ENCODE results near the gene CHD9. TPM values are rescaled to one million over a fixed set of nuclear protein-coding genes. Genes with fewer than 3 reads are reported as not detected.

Gene CHD9
- total RNA-seq, 3 donors from 2014 or later: 65.4 to 95.9 (median 86.6) TPM

DNA sequence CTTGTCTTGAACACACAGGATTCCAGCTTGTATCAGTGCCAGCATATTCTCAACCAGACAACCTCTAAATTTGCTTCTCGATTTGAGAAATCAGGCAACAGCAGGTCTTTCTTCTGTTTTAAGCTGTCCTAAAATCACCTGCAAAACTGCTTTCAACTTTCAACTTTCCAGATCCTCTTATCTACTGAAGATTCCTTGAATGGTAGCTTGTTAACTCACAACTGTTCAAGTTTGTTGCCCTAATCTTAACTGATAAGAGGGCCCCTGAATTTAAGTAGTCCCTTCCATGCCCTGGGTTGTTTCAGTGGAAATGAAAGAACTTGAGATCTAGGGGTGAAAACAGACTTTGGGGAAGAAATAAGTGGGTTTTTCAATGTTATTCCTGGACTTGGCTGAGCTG, 57.2 kb downstream of the CHD9 start:
- intact Hi-C loops (cut with DNase I, micrococcal nuclease): no loop called here
- no peak for TF ChIP-seq CTCF (IDR thresholded peaks at IDR 0.05)
- Histone ChIP-seq H3K36me3 (ENCODE audit: low read depth) (no peaks in the 10 kb centered on the region), H3K4me1 (ENCODE audit: low read depth) (no peaks in the 10 kb centered on the region), H3K4me3 (no peak overlapping the region), H3K9me3 (no peaks in the 10 kb centered on the region)
- DNase-seq (no peak), ATAC-seq (no peak)

- H3K9me3 ChIP-seq: no peaks in the 10 kb centered on the region
- no peak overlapping the region for H3K4me3 ChIP-seq
- no peaks in the 10 kb centered on the region for H3K4me1 ChIP-seq (ENCODE audit: low read depth)
- intact Hi-C loops (cut with DNase I, micrococcal nuclease): no loop called here
- ATAC-seq (no peak), DNase-seq (no peak)
- no peak for TF ChIP-seq CTCF (IDR thresholded peaks at IDR 0.05)
- no peaks in the 10 kb centered on the region for H3K36me3 ChIP-seq (ENCODE audit: low read depth)
Observed at GRCh38 chr16:53115047-53115446, 60.3 kb downstream of the CHD9 start.

DNA sequence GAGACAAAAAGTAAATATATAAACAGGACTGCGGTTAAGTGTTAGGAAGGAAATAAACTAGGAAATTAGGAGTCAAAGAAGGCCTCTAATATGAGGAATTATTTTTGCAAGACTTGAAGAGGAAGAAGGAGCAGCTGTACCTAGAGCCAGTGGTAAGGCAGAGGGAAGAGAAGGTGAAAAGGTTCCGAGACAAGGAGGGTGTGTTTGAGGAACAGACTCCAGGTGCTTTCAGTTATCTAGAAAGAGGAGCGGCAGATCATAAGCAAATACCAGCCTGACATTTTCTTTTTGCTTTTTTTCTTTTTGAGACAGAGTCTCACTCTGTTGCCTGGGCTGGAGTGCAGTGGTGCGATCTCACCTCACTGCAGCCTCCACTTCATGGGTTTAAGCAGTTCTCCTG, 61.0 kb downstream of the CHD9 start:
- peak; percentile 82 for ATAC-seq
- Histone ChIP-seq H3K4me1 (ENCODE audit: low read depth) (no peaks in the 10 kb centered on the region), H3K36me3 (ENCODE audit: low read depth) (no peaks in the 10 kb centered on the region), H3K4me3 (no peak overlapping the region), H3K9me3 (no peaks in the 10 kb centered on the region)
- intact Hi-C loops (cut with DNase I, micrococcal nuclease): no loop called here
- no peak for TF ChIP-seq CTCF (IDR thresholded peaks at IDR 0.05)
- DNase-seq: no peak

DNA sequence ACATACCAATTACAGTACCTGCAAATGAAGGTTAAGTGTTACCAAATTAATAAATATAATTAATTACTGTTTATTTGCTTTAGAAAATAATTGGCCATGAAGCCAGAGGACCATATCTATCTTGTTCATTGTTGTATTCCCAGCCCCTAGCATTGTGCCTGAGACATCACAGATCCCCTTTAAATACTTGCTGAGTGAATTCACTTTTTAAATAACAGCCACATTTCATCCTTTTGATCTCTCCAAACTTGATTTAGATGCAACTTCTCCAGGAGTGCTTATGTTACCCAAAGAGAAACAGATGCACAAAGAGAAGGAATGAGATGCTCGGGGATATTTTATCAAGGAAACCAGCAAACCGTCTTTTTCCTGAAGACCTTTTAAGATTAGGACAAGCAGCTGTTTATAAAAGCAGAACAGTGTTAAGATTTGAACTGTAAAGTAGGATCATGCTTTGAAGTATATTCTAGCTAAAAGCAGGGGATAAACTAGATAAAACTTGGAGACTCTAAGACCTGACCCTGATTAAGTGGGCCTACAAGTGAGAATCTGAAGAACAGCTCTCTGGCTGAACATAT, 66.3 kb downstream of the CHD9 start:
- ATAC-seq (no peak), DNase-seq (no peak)
- no peak for TF ChIP-seq CTCF (IDR thresholded peaks at IDR 0.05)
- no peaks in the 10 kb centered on the region for H3K36me3 ChIP-seq (ENCODE audit: low read depth)
- intact Hi-C loops (cut with DNase I, micrococcal nuclease): no loop called here
- no peaks in the 10 kb centered on the region for H3K4me1 ChIP-seq (ENCODE audit: low read depth)
- no peak overlapping the region for H3K4me3 ChIP-seq
- no peaks in the 10 kb centered on the region for H3K9me3 ChIP-seq

GRCh38 chr16:53121661-53122060, 66.9 kb downstream of the CHD9 start:
- ATAC-seq (no peak), DNase-seq (no peak)
- no peak for TF ChIP-seq CTCF (IDR thresholded peaks at IDR 0.05)
- H3K4me3 ChIP-seq: no peak overlapping the region
- no peaks in the 10 kb centered on the region for H3K36me3 ChIP-seq (ENCODE audit: low read depth)
- no peaks in the 10 kb centered on the region for H3K9me3 ChIP-seq
- no peaks in the 10 kb centered on the region for H3K4me1 ChIP-seq (ENCODE audit: low read depth)
- intact Hi-C loops (cut with DNase I, micrococcal nuclease): no loop called here

DNA sequence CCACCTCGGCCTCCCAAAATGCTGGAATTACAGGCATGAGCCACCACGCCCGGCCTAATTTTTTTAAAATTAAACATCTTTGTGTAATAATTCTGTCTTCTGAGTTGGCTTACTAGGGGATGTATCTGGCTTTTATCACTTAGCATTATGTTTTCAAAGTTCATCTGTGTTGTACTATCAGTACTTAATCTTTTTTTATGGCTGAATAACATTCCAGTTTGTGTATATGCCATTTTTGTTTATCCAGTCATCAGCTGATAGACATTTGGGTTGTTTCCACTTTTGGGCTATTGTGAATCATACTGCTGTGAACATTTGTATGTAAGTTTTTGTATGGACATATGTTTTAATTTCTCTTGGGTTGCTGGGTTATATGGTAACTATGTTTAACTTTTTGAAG, 69.0 kb downstream of the CHD9 start:
- Histone ChIP-seq H3K9me3 (no peaks in the 10 kb centered on the region), H3K4me3 (no peak overlapping the region), H3K36me3 (ENCODE audit: low read depth) (no peaks in the 10 kb centered on the region), H3K4me1 (ENCODE audit: low read depth) (no peaks in the 10 kb centered on the region)
- DNase-seq (no peak), ATAC-seq (no peak)
- intact Hi-C loops (cut with DNase I, micrococcal nuclease): no loop called here
- no peak for TF ChIP-seq CTCF (IDR thresholded peaks at IDR 0.05)

Data from mucosa of descending colon (tissue), 3 donors.